Measurements from ENCODE around the gene HSD17B1.
A peak's percentile ranks its signal among the peaks of the same experiment; 100 is the strongest.

HSD17B1 gene

DNA sequence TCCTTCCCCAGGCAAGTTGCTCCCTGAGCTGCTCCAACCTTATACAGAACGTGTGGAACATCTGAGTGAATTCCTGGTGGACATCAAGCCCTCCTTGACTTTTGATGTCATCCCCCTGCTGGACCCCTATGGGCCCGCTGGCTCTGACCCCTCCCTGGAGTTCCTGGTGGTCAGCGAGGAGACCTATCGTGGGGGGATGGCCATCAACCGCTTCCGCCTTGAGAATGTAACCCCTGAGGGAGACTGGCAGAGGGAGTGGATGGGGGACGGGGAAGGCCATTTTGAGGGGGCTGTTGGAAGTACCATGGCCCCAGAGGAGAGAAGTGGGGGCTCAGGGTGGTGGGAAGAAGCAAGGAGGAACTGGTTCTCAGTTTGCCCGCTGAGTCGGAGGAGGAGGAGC lies 11.2 kb downstream of the HSD17B1 start:
- no peak overlapping the region for H2AFZ ChIP-seq (ENCODE audit: low read length)
- H4K20me1 ChIP-seq (ENCODE audit: insufficient read depth, low read length, poor library complexity, severe bottlenecking), result peaks cover 20% of the 10 kb centered on the region
- no peaks in the 10 kb centered on the region for H3K9me2 ChIP-seq (replicated peaks; ENCODE audit: low read depth, low read length)
- no peak for TF ChIP-seq EZH2phosphoT487 (IDR thresholded peaks at IDR 0.05; ENCODE audit: borderline replicate concordance)
- TF ChIP-seq, protein P1, sequence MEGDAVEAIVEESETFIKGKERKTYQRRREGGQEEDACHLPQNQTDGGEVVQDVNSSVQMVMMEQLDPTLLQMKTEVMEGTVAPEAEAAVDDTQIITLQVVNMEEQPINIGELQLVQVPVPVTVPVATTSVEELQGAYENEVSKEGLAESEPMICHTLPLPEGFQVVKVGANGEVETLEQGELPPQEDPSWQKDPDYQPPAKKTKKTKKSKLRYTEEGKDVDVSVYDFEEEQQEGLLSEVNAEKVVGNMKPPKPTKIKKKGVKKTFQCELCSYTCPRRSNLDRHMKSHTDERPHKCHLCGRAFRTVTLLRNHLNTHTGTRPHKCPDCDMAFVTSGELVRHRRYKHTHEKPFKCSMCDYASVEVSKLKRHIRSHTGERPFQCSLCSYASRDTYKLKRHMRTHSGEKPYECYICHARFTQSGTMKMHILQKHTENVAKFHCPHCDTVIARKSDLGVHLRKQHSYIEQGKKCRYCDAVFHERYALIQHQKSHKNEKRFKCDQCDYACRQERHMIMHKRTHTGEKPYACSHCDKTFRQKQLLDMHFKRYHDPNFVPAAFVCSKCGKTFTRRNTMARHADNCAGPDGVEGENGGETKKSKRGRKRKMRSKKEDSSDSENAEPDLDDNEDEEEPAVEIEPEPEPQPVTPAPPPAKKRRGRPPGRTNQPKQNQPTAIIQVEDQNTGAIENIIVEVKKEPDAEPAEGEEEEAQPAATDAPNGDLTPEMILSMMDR (conservative IDR thresholded peaks at IDR 0.05; ENCODE audit: low read length), result no peak
- peaks cover 41% of the 10 kb centered on the region for H3K4me1 ChIP-seq (ENCODE audit: insufficient read depth, low read length, poor library complexity, severe bottlenecking)
- no peaks in the 10 kb centered on the region for H3K27me3 ChIP-seq (ENCODE audit: insufficient read depth, low read length, poor library complexity, severe bottlenecking)
- peak overlapping the region; percentile 92 for H3K9ac ChIP-seq (ENCODE audit: low read depth, low read length, poor library complexity, severe bottlenecking)
- no peaks in the 10 kb centered on the region for H3K9me3 ChIP-seq (ENCODE audit: insufficient read depth, low read depth, low read length)
- H3K79me2 ChIP-seq (ENCODE audit: insufficient read depth, low read length), result peaks cover 64% of the 10 kb centered on the region
- peak overlapping the region; percentile 99 for H3K4me3 ChIP-seq (ENCODE audit: low read length, poor library complexity, severe bottlenecking)
- peaks cover 6% of the 10 kb centered on the region; the same call in 1 of the 2 replicates for H3F3A ChIP-seq (ENCODE audit: low read depth)
- H3K4me2 ChIP-seq (ENCODE audit: low read depth, low read length, poor library complexity, severe bottlenecking), result peak overlapping the region; percentile 84
- H3K36me3 ChIP-seq (ENCODE audit: insufficient read depth, low read length), result peaks cover 11% of the 10 kb centered on the region; the same call in 1 of the 2 replicates

DNA sequence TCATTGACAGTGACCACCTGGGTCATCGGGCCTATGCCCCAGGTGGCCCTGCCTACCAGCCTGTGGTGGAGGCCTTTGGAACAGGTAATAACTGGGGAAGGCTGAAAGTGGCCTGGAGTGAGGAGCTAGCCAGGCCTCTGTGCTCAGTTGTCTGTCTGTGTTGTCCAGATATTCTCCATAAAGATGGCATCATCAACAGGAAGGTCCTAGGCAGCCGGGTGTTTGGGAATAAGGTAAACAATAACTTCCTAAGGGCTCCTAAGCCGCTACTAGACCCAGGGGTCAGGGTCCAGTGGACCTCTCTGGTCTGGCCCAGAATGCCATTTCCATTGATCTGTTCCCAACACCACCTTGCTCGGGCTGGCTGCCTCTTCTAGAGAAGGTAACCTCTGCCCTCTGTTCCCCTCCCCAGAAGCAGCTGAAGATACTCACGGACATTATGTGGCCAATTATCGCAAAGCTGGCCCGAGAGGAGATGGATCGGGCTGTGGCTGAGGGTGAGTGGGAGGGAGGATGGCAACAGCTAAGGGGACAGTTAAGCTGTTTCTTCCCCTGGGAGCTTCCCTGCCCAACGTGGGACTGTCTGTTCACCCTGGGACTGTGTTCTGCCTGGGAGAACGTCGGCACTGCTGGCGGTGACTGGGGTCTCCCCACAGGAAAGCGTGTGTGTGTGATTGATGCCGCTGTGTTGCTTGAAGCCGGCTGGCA lies 12.2 kb downstream of the HSD17B1 start:
- no peak for TF ChIP-seq EZH2phosphoT487 (IDR thresholded peaks at IDR 0.05; ENCODE audit: borderline replicate concordance)
- TF ChIP-seq, protein P1 (conservative IDR thresholded peaks at IDR 0.05; ENCODE audit: low read length), result no peak
- peaks cover 74% of the 10 kb centered on the region for H3K79me2 ChIP-seq (ENCODE audit: insufficient read depth, low read length)
- H2AFZ ChIP-seq (ENCODE audit: low read length), result no peak overlapping the region
- H4K20me1 ChIP-seq (ENCODE audit: insufficient read depth, low read length, poor library complexity, severe bottlenecking), result peaks cover 27% of the 10 kb centered on the region
- no peaks in the 10 kb centered on the region for H3K9me2 ChIP-seq (replicated peaks; ENCODE audit: low read depth, low read length)
- peak overlapping the region; percentile 84 for H3K4me2 ChIP-seq (ENCODE audit: low read depth, low read length, poor library complexity, severe bottlenecking)
- peaks cover 6% of the 10 kb centered on the region; the same call in 1 of the 2 replicates for H3F3A ChIP-seq (ENCODE audit: low read depth)
- H3K4me1 ChIP-seq (ENCODE audit: insufficient read depth, low read length, poor library complexity, severe bottlenecking), result peaks cover 47% of the 10 kb centered on the region
- H3K9ac ChIP-seq (ENCODE audit: low read depth, low read length, poor library complexity, severe bottlenecking), result no peak overlapping the region
- H3K9me3 ChIP-seq (ENCODE audit: insufficient read depth, low read depth, low read length), result no peaks in the 10 kb centered on the region
- H3K27me3 ChIP-seq (ENCODE audit: insufficient read depth, low read length, poor library complexity, severe bottlenecking), result no peaks in the 10 kb centered on the region
- no peak overlapping the region for H3K4me3 ChIP-seq (ENCODE audit: low read length, poor library complexity, severe bottlenecking)
- peaks cover 21% of the 10 kb centered on the region; the same call in 1 of the 2 replicates for H3K36me3 ChIP-seq (ENCODE audit: insufficient read depth, low read length)

DNA sequence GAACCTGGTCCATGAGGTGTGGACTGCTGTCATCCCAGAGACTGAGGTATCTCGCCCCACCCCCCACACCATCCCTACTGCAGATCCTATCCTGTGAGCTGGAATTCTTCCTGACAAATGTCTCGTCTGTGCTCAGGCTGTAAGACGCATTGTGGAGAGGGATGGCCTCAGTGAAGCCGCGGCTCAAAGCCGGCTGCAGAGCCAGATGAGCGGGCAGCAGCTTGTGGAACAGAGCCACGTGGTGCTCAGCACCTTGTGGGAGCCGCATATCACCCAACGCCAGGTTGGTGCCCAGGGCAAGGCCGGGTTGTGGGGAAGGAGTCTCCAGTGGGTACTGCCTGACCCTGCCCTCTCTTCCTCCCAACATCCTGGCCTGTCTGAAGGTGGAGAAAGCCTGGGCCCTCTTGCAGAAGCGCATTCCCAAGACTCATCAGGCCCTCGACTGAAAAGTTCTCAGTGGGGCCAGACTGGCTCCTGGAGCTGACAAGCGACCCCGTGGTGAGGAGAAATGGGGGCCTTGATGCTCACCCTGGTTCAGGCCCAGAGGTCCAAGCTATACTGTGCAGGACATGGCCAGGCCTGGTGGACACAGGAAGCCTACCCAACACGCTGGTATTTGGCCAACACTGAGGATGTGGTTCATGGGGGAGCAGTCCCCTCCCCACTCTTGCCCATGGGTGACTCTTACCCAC lies 12.9 kb downstream of the HSD17B1 start:
- Histone ChIP-seq H3F3A (ENCODE audit: low read depth) (peaks cover 1% of the 10 kb centered on the region; the same call in 1 of the 2 replicates), H3K4me2 (ENCODE audit: low read depth, low read length, poor library complexity, severe bottlenecking) (peak overlapping the region; percentile 93), H3K36me3 (ENCODE audit: insufficient read depth, low read length) (peaks cover 25% of the 10 kb centered on the region; the same call in 1 of the 2 replicates), H3K4me3 (ENCODE audit: low read length, poor library complexity, severe bottlenecking) (peak overlapping the region; percentile 87), H3K9ac (ENCODE audit: low read depth, low read length, poor library complexity, severe bottlenecking) (peak overlapping the region; percentile 92), H3K79me2 (ENCODE audit: insufficient read depth, low read length) (peaks cover 80% of the 10 kb centered on the region), H4K20me1 (ENCODE audit: insufficient read depth, low read length, poor library complexity, severe bottlenecking) (peaks cover 27% of the 10 kb centered on the region), H3K9me2 (replicated peaks; ENCODE audit: low read depth, low read length) (no peaks in the 10 kb centered on the region), H2AFZ (ENCODE audit: low read length) (no peak overlapping the region), H3K9me3 (ENCODE audit: insufficient read depth, low read depth, low read length) (no peaks in the 10 kb centered on the region), H3K27me3 (ENCODE audit: insufficient read depth, low read length, poor library complexity, severe bottlenecking) (no peaks in the 10 kb centered on the region), H3K4me1 (ENCODE audit: insufficient read depth, low read length, poor library complexity, severe bottlenecking) (peaks cover 47% of the 10 kb centered on the region)
- TF ChIP-seq, protein P1 (conservative IDR thresholded peaks at IDR 0.05; ENCODE audit: low read length), result no peak
- TF ChIP-seq EZH2phosphoT487 (IDR thresholded peaks at IDR 0.05; ENCODE audit: borderline replicate concordance), result no peak
